Right ventricle myocardium superior (tissue), 1 donor: Measurements from ENCODE around the gene MED9. TPM values are rescaled to one million over a fixed set of nuclear protein-coding genes. Genes with fewer than 3 reads are reported as not detected.

Experiments
- ATAC-seq: fragments of 200-7000 bp; cut with Tn5 transposase; one replicate; pipeline ENCODE4 v1.9.1; 2020; ENCODE audit warnings: mild to moderate bottlenecking; ENCODE audit not compliant: poor library complexity
- DNase-seq: peaks from one replicate; pipeline ENCODE4 v3.0.0-alpha.2; 2020
- intact Hi-C: fragments of 100-400 bp; cut with DNase I; formaldehyde crosslinking; loops from one replicate; pipeline ENCODE4 v1.11.2; 2022
- total RNA-seq: library from RNA; stranded (reverse); fragmentation: NEBNext Ultra II Directional; extraction: Animal tissue kit (Norgen Biotek cat#: 25700); gene quantifications from one replicate; pipeline ENCODE4 v1.2.1, GENCODE V29; 2021
- donor health status: DM: no; HTN: yes; CAD: no; lungs with severe emphysema.

Gene MED9
- total RNA-seq, 1 donor from 2014 or later: 37.5 TPM

DNA sequence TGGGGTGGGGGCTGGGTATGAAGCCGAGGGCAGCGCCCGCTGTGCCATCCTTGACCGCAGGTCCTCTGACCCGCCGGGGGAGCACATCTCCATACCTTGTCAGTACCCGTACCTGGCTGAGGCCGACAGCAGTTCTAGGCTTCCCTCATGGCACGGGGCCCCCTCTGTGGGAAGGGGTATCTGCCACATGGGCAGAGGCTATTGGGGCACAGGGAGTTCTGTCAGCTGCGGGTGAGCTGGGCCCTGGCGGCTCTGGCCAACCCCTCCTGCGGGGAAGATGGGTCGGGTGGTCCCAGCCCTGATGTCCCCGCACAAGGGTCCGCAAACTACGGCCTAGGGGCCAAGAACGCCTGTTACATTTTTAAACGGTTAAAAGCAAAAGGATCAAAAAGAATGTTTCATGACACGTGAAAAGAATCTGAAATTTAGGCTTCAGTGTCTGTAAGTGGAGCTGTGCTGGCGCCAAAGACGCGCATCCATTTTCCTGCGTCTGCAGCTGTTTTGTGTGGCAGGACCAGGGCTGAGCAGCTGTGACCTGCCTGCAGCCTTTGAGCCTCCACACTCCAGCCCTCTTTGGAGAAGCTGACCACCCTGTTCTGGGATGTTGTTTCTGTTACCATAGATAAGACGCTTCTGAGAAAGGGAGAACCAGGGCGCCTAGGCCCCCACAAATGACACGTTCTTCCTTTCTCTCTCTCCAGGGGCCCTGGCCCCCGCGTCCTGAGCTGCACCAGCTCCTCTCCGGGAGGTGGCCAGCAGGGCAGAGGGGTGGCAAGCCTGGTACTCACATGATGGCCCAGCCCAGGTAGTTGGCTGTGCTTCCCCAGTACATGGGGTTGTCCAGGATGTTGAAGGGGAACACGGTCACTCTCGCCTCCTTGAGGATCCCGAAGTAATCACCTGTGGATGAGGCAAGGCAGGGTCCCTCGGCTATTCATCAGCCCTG is 32.1 kb downstream of the MED9 start:
- DNase-seq (peak; percentile 26), ATAC-seq (no peak)
- intact Hi-C loops: no loop called here

DNA sequence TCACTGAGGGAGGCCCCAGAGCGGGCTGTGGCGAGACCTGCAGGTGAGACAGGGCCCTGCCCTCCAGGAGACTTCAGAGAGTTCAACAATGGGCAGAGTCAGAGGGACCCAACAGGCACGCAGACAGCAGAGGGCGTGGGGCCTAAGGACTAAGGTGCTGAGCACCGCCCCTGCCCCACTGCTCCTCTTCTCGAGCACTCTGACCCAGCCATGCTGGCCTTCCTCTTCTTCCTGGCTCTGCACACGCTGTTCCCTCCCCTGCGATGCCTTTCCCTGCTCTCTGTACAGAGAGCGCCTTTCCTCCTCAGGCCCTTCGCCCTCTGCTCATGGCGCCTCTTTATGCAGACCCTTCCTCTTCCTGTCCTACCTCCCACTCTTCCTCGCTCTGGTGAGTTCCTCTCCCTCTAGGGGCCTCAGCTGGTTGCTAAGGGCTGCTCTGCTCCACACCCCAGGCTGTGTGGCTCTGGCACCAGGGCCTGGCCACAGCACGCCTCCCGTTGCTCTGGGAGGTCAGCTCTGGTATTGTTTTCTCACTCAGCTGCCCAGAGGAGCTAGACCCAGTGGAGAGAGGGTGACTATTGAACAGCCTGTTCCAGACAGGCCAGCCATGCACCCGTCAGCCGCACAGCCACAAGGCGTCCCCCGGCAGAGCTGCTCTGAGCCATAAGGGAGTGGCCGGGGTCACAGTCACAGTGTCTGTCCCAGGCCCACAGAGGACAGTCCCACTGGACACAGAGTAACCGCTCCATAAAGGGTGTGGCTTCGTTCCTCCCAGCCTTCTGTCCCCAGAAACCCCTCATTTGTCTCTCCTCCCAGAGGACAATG is 33.0 kb downstream of the MED9 start:
- no peak for ATAC-seq
- DNase-seq: peak; percentile 38
- intact Hi-C loops: no loop called here

DNA sequence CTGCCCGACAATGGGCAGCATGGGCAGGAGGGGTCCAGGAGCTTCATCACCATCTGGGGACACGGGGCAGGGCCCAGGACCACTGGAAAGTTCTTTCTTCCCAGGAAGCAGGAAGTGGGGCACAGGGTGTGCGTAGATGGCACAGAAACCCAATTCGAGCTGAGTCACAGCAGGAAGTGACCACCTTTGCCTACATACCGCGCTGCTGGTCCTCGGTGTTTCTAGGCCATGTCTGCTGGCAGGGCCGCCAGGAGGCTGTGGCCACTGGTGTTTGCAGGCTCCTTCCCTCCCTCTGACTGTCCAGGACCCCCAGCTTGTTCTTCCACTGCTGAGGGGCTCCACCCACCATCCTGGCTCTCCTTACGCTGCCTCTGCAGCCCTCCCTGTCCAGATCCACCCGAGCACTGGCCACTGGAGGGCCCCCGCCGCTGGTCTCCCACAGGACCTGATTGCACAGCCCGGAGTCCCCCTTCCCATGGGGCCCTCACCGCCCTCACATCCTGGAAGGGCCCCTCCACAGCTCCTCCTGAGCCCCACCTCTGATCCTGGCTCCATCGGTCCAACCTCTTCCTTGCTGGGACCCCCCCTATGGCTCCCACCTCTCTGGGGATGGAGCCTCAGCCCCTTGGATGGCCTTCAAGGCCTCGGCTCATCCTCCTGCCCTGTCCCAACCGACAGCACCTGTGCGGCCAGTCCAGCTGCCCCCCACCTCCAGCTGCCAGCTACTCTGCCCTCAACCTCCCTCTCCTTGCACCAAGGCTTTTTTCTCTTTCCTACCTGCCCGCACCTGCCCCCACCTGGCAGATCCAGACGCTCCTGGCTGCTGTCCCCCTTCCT is 33.9 kb downstream of the MED9 start:
- ATAC-seq (no peak), DNase-seq (peak; percentile 27)
- intact Hi-C loops: no loop called here

DNA sequence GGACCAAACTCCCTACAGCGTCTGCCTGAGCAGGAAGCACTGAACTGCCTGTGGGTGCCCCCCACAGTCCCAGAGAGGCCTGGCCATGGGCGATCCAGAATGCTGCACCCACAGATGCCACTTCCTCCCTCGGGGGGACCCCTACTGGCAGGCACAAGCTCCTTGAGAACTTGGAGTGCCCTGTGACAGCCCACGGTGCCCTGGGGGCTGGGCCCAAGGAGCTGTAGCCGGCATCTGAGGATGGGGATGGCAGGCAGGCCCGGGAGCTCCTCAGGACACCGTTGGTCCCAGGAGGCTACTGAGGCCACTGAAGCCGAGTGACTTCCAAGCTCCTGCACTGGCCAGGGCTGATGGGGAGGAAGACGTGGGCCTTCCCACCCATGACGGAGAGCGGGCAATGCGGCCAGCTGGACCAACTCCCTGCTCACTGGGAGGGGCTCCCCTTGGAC is 34.5 kb downstream of the MED9 start:
- no peak for ATAC-seq
- intact Hi-C loops: no loop called here
- DNase-seq: peak; percentile 23

DNA sequence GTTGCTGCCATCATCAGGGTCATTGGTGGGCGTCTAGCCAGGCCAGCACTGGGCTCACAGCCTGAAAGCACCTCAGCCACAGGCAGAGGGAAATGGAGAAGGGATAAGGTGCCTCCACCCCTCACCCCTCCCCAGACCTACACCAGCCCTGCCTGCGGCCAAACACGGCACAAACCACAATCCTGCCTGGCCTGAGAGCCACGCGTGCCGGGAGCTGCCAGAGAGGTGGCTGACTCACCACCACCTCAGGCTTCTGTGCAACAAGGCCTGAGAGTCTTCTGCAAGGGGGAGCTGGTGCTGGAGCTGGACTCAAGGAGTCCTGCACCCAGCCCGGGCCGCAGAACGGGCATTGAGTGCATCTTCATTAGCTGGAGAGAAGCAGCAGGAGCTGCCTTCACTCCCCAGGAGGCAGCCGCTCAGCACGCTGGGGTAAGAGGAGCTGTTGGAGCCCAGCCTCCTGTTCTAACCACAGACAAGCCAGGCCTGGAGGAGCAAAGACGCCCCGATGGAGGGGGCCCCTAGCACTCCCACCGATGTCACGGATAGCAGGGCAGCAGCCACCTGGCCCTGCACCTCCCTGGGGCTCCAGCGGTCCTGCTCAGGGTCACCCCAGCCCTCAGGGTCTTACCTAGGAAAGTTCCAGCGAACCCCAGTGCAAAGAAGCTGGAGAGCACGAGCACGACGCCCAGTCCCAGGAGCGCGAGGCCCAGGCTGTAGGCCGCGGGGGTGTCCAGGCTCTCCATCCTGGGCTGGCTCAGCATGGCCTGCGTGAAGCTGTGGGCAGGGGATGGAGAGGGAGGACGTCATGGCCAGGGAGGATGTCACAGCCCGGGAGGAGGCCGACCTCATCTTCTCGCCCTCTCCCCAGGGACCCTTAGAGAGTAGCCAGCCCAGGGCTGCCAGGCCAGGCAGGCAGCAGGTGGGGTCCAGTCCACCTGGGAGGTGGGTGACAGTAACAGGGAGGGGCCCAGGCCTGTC is 35.4 kb downstream of the MED9 start:
- ATAC-seq (no peak), DNase-seq (peak; percentile 44)
- intact Hi-C loops: no loop called here

DNA sequence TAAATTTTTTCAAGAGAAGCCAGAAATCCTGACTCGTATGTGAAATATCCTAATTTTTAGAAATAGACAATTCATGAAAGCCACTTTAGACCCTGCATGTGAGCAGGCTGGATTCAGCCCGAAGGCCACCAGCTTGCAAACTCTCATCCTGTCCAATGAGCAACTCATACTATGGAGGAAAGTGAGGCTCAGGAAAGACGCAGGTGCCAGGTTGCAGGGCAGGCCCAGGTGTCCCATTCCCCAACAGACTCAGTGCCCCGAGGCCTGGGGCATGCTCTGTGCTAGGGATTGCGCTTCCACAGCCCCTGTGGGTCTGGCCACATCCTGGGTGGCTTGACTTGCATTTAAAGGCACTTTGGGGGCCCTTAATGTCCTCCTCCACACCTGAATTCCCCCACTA is 36.1 kb downstream of the MED9 start:
- ATAC-seq (no peak), DNase-seq (peak; percentile 10)
- intact Hi-C loops: no loop called here

DNA sequence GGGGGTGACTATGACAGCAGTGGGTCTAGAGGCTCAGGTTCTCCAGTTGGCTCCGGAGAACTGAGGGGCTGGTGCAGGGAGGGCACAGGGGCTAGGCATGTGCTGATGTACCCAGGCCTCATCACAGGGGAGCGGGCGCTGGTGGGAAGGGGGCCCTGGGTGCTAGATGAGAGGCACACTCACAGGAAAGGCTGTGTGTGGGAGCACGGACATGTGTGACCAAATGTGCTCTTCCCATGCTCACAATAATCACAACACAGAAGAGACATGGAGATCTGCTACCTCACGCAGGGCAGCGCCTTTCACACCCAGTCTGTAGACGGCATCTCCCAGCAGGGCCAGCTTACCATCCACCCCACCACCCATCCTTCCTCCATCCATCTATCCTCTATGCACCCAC is 36.8 kb downstream of the MED9 start:
- ATAC-seq (no peak), DNase-seq (peak; percentile 22)
- intact Hi-C loops: no loop called here

DNA sequence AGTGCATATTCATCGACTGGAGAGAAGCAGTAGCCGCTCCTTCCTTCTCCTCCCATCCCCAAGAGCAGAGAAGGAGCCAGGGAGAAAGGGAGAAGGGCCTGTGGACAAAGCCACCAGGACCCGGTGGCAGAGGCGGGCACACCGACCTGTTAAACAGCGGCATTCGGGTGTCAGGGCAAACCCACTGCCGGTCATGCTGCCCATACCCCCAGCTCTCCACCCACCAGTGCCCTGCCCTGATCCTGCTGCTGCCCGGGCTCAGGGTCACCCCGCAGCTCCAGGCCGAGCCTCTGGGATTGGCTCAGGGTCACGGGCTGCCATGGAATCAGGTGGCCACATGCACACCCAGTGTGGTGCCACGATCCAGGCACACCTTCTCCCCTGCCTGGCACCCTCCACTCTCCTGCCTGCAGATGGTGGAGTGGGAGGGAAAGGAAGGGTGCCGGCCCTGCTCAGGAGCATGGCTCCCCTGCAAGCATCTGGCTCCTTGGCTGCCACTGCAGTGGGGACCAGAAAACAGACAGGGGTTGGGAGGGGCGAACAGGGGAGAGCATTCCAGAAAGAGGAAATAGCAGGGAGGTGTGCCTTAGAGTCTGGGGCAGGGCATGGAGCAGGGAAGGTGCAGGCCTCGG is 37.7 kb downstream of the MED9 start:
- intact Hi-C loops: no loop called here
- ATAC-seq (no peak), DNase-seq (peak; percentile 19)

DNA sequence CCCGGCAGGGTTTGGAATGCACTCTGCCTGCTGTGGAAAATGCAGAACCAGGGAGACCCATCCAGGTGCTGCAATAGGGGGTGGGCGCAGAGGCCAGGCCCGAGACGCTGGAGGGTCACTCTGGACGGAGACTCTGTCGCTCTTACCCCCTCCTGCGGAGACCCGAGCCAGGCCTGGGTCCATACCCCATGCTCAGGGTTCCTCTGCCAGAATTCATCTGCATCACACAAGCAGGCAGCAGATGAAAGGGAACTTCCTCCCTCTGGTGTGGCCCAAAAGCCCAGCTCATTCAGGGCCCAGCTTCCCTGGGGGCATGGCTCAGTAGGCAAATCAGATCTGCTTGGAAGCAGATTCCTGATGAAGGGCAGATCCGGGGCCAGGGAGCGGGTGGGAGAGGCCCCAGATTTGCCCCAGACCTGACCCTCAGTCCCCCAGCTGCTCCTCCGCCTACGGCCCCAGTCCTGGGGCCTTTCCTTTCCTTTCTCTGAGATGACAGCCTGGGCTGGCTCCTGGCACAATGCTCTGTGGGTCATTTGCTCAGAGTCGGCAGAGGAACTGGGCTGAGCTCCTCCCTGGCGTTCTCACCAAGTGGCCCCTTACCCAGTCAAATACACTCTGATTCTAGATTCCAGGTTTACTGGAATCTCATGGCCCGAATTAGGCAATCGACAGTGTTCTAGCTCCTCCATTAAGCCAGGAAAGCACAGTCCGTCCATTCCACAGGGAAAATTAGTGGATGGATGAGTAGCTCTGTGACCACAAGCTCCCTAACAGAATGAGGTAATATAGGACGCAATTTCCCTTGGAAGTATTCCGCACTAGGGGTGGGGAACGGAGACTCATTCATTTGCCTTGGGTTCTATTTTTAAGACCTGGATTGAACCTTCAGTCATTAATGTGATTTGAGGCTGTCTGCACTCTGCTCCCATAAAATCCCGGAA is 38.5 kb downstream of the MED9 start:
- DNase-seq (peak; percentile 35), ATAC-seq (no peak)
- intact Hi-C loops: no loop called here

DNA sequence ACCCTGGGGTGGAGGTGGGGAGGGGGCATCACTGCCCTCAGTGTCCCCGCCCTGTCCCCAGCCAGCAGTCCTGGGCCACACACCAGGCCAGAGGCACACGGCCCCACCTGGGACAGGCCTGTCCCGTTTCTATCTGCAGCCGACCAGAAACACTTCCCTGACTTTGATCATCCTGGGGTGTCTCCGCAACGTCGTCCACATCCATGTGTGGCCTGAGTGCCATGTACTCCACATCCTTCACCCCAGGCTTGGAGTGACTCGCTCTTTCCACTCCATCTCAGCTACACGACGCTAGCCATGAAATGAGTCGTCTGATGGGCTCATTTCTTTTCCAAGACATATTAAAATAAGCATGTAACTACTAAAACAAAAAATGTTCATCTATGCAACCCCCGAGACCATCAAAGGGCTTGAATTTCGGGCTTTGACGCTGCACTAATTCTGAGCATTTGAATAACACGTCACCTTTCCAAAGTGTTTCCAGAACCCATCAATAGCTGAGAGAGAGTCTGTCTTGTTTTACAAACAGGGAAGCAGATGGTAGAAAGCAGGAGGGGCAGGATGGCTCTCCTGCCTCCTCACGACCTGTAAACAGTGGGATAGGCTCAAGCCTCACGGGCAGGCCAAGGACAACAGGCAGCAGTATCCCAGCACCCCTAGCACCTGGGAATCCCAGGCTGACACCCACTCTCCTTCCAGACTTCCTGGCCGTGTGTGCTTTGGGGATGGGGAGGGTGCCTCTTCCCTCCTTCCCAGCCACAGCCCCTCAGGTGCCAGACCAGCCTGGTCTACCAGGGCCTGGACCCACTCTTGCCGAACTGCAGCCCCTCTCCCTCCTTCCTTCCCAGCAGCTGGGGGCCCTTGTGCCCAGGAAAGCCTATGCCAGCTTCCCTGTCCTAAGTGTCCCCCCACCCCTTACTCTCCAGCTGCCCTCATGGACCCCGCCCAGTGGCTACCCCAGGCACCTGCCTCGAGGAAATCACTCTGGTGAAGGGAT is 39.4 kb downstream of the MED9 start:
- ATAC-seq (no peak), DNase-seq (peak; percentile 26)
- intact Hi-C loops: no loop called here

DNA sequence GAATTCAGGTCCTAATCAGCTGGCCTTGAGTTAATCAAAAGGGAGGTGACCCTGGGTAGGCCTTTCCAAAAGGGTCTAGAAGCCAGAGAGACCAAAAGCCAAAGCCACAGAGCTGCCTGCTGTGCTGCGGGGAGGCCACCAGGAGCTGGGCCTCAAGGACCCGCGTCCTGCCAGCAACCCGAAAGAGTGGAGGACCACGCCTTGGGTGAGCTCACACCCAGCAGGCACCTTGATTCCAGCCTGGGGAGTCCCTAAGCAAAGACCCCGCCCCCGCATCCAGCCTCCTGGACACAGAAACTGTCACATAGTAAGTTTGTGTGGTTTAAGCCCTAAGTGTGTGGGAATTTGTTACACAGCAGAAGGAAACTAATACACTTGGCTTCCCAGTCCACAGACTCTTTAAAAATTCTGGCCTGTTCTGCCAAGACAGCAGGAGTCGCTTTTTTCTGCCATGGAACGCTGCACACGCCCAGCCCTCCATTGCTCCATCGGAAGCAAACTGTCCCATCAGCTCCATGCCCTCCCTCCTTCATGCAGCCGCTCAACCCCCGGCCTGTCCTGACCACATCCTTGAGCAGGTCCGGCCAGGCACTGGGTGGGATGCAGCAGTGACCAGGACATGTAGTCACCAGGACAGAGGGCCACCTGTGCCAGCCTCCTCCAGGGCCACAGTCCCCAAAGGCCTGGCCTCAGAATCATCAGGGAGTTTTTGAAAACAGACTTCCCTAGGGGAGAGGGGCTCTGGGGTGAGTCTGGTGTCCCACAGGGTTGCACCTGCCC is 40.3 kb downstream of the MED9 start:
- ATAC-seq (no peak), DNase-seq (peak; percentile 35)
- intact Hi-C loops: no loop called here

DNA sequence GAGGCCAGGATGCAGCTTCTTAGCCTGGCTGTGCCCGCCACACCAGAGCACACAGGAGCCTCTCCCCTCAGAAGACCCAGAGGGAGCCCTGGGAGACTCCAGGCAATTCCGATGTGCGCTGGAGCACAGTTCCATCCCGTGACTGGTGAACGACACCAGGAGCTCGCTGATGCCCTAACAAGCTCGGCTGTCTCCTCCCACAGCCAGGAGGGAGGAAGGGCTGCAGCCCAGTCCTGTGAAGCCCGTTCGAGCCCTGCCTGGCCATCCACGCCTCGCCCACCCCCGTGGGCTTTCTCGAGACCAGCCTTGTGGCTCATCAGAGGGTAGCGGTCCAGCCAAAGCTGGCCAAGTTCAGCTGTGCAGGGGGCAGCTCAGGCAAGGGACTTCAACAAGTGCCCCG is 41.2 kb downstream of the MED9 start:
- DNase-seq (peak; percentile 26), ATAC-seq (no peak)
- intact Hi-C loops: no loop called here

DNA sequence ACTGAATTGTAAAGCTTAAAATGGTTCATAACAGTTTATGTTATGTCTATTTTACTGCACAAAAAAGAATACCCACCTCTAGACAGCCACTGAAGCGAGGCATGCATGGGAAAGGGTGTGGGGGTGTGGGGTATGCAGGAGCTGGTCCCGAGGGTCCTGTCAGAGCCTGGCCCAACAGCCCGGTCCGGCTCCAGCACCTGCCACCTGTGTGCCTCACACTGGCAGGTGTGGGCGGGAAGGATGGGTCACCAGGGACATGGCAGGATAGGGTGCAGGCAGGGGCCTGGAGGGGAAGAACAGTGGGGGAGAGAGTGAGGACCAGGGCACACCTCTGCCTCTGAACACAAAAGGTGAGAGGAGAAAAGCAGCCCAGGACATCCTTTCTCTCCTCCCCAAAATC is 42.2 kb downstream of the MED9 start:
- peak; percentile 8 for DNase-seq
- intact Hi-C loops: no loop called here
- ATAC-seq: no peak

DNA sequence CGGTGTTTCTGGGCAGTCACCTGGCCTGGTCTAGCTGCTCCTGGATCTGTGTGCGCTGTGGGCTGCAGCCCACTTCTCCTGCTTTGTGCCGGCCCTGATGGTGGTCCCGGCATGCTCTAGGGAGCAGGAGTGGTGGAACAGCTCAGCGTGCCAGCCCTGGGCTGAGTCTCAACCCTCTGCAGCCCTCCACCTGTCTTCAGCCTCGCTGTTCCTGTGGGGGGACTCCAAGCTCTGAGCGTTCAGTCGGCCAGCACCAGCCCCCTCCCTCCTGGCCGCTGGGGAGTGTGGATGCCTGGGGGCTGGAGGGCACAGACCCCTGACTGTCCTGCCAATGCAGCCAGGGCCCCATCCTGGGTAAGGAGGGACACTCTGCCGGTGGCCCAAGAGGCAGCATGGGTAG is 43.1 kb downstream of the MED9 start:
- ATAC-seq (no peak), DNase-seq (peak; percentile 17)
- intact Hi-C loops: no loop called here
